NCI-H82 treated with DMSO at 0.1 percent for 48 hours (cell line): Measurements from ENCODE around the gene GPN3.
"Not testable (repeated sequence)": the region's sequence is repeated elsewhere in the genome, so short reads cannot be mapped to it uniquely, and the experiment has no call there.

ENCODE experiments used
- DNase-seq: peaks from one replicate; lab custom pipeline; 2025; ENCODE audit not compliant: unreplicated experiment; lab: John Stamatoyannopoulos, UW

The GPN3 gene

GRCh38 chr12:110449799-110450497 is 18.1 kb downstream of the GPN3 start, which contains the start of gene ARPC3:
TSS of gene ARPC3 (minus strand) at chr12:110450337. CDS start at chr12:110450260, 77 bp downstream.
- peak; percentile 79 for DNase-seq

DNA sequence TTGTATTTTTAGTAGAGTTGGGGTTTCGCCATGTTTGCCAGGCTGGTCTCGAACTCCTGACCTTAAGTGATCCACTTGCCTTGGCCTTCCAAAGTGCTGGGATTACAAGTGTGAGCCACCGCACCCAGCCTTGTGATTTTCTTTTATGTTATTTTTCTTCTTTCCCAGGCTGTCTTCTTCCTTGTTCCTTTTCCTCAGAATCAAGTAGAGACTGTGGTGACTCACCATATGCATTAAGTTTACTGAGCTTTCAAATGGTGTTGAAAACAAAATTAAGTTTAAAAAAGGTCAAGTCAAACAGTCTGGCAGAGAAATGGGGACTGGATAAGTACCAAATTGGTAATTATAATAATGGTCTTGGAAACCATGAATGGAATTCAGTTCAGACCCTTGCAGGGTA is 23.6 kb downstream of the GPN3 start:
- DNase-seq = no peak

DNA sequence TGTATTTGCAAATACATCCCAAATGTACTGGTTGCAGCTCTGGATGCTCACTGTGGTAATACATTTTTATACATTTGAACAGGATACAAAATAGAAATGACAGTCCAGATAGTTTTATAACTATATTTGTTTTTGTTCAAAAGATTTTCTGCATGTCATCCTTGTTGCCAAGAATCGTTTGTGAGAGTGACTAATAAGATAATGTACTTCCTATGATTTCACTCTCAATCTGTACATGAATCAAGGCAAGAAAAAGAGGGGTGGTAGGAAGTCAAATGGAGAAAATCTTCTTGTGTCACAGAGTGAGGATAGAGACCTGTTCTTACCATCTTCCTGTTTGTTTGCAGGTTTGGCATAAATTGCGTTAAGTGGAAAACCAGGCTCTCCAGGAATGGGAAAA is 31.8 kb downstream of the GPN3 start:
- no peak for DNase-seq

DNA sequence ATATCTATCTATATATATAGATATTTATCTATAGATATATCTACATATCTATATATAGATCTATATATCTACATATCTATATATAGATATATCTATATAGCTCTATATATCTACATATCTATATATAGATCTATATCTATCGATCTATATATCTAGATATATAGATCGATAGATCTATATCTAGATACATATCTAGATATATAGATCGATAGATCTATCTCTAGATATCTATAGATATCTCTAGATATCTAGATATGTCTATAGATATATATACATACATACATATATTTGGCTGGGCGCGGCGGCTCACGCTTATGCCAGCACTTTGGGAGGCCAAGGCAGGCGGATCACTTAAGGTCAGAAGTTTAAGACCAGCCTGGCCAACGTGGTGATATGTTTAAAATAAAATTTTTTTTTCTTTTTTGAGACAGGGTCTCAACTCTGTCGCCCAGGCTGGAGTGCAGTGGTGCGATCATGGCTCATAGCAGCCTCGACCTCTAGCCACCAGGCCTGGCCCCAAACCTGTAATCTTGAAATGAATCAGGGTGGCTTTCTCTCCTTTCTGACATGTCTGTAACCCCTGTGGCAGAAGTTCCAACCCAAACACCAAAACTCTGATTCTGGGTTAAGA is 36.0 kb downstream of the GPN3 start:
- no peak for DNase-seq

GRCh38 chr12:110429676-110430075 is 38.4 kb downstream of the GPN3 start:
- DNase-seq = not testable (repeated sequence)

GRCh38 chr12:110426406-110426805 is 41.7 kb downstream of the GPN3 start:
- DNase-seq = peak; percentile 72

DNA sequence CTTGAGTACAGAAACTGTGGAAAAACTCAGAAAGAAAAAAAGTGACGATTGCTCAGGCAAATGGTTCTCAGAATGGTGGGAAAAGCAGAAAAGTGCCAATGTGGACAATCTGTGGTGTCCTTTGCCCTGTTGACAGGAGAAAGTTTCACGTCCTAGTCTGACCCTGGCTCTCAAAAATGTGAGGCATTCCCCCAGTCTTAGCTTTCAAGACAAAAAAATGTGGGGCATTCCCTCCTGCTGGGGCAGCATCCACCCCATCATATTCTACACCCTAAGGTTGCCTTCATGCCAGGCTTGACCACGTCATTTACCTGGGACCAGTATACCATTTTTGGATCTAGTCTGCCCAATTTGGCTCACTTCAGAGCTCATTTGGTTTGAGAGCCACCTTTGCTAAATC is 43.8 kb downstream of the GPN3 start:
- DNase-seq = no peak

DNA sequence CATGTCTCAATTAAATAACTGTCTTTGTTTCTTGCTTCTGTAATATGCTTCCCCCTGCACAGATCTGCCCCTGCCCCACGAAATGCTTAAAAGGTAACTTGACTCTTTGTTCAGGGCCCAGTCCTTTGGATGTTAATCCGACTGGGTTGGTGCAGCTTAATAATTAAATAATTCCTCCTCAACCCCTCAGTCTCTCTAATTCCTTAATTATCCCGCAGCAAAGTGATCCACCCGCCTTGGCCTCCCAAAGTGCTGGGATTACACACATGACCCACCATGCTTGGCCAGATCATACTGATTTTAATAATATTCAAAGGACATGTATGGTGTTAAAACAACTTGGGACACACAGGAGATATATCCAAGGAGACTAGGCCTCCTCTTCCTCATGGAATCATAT is 46.4 kb downstream of the GPN3 start:
- DNase-seq = peak; percentile 82

DNA sequence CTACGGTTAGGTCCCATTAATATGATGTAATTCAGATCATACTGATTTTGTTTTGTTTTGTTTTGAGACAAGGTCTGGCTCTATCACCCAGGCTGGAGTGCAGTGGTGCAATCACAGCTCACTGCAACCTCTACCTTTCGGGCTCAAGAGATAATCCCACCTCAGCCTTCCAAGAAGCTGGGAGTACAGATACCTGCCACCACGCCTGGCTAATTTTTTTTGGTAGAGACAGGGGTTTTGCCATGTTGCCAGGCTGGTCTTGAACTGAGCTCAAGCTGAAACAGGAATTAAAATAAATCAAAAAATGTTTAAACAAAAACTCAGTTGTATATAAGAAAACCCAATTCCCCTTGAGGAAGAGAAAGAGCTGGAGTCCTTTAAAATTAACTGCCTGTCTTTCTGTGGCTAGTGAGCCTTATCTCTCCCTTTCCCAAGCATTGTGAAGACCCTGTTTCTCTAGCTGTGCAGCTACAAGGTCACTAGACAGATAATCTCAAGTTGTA is 46.8 kb downstream of the GPN3 start:
- no peak for DNase-seq

DNA sequence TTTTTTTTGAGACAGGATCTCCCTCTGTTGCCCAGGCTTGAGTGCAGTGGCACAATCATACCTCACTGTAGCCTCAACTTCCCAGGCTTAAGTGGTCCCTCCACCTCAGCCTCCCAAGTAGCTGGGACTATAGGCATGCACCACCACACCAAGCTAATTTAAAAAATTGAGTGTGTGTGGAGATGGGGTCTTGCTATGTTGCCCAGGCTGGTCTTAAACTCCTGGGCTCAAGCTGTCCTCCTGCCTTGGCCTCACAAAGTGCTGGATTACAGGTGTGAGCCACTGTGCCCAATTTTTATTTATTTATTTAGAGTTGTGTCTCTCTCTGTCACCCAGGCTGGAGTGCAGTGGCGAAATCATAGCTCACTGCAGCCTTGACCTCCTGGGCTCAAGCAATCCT is 47.4 kb downstream of the GPN3 start:
- DNase-seq = not testable (repeated sequence)

GRCh38 chr12:110417113-110417512 is 50.9 kb downstream of the GPN3 start:
- DNase-seq = not testable (repeated sequence)

GRCh38 chr12:110410086-110410485 is 58.0 kb downstream of the GPN3 start:
- not testable (repeated sequence) for DNase-seq

DNA sequence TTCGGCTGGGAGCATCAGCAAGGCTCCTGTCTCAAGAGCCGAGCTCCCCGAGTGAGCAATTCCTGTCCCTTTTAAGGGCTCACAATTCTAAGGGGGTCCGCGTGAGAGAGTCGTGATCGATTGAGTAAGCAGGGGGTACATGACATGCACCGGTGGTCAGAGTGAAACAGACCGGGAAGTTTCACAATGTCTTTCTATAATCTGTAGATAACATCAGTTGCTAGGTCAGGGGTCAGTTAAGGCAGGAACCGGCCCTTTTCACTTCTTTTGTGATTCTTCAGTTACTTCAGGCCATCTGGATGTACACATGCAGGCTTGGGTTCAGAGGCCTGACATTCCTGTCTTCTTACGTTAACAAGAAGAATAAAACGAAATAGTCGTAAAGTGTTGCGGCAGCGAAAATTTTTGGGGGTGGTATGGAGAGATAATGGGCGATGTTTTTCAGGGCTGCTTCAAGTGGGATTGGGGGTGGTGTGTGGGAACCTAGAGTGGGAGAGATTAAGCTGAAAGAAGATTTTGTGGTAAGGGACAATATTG is 62.9 kb downstream of the GPN3 start:
- DNase-seq = not testable (repeated sequence)

DNA sequence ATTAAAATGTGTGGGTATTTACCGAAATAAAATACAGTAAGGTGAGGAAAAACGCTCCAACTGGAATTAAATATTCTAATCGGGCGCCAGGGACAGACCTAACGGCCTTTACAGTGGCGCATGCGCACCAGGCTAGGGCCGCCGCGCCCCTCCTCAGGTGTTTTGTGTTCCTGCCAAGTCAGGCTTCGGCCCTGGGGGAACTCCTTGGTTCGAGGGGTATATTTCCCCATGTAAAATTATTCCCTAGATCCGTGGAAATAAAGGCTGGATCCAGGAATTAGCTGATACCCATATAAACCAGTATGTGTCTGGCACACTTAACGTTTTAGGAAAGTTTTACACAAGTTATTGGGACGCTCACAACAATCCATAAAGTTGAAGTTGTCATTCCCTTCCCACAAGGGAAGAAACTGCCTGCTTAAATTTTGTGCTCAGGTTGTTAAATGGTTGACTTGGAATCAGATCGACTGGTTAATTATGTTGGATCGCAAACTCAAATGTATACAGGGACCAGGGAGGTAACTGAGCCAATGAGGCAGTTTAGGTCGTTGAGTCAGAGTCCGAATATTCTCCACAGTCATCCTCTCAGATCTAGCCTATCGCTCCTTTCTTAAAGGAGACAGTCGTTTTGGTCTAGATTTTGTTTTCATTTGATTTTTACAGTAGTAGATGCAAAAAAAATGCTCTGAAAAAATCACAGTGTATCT is 63.9 kb downstream of the GPN3 start:
- DNase-seq = peak; percentile 65

- peak; percentile 65 for DNase-seq
Observed at GRCh38 chr12:110403146-110403975, 64.7 kb downstream of the GPN3 start, which contains the start of gene ANAPC7. TSS of gene ANAPC7 (minus strand) at chr12:110403708. CDS start at chr12:110403627, 81 bp downstream.
